GM11168 (cell line): ENCODE results near the gene TNS4.

ENCODE experiments used
- in situ Hi-C: fragments of 300-500 bp; cut with MboI; formaldehyde crosslinking; loops from one replicate; pipeline ENCODE4 v1.12.0; 2022; ENCODE audit warnings: low sequenced_read_pairs; ENCODE audit not compliant: unreplicated experiment

The TNS4 gene

GRCh38 chr17:40536295-40537171 lies 35.1 kb upstream of the TNS4 start:
- in situ Hi-C loops, result loop anchor here (10.0 kb wide), 2 partner anchors 102 to 172 kb away; partner anchors contain the start of gene GJD3

GRCh38 chr17:40535924-40536294 lies 34.5 kb upstream of the TNS4 start:
- in situ Hi-C loops, result loop anchor here (10.0 kb wide), 2 partner anchors 101 to 171 kb away; partner anchors contain the start of gene GJD3

GRCh38 chr17:40535438-40535837 lies 34.0 kb upstream of the TNS4 start:
- in situ Hi-C loops, result loop anchor here (10.0 kb wide), 2 partner anchors 101 to 171 kb away; partner anchors contain the start of gene GJD3

DNA sequence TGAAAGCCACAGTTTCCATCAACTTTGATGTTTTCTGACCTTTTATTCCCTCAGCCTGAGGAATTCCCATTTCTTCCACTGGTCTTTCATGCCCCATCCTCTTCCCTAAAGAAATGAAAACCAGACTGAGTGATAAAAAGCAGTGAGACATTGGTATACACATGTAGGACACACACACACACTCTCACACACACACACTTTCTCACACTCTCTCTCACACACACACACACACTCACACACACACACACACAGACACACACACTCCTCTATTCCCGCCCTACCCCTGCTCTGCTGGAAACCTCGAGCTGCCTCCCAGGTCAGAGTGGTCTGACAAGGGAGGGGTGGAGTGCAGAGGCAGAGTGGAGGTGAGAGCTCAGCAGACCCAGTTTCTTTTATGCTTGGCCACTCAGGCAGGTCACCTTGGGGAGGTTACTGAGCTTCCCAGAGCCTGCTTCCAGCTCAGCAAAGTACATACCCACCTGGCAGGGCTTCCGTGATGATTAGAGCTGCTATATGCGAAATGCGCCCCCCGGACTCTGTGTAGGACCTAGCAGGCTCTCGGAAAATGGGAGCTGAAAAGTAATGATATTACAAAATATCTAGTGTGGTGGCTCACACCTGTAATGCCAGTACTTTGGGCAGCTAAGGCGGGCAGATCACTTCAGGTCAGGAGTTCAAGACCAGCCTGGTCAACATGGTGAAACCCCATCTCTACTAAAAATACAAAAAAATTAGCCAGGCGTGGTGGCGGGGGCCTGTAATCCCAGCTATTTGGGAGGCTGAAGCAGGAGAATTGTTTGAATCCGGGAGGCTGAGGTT lies 33.2 kb upstream of the TNS4 start:
- in situ Hi-C loops, result loop anchor here (10.0 kb wide), 2 partner anchors 100 to 170 kb away; partner anchors contain the start of gene GJD3

GRCh38 chr17:40533896-40534295 lies 32.5 kb upstream of the TNS4 start:
- in situ Hi-C loops, result loop anchor here (10.0 kb wide), 2 partner anchors 99 to 169 kb away; partner anchors contain the start of gene GJD3

GRCh38 chr17:40532520-40533253 lies 31.3 kb upstream of the TNS4 start:
- in situ Hi-C loops, result loop anchor here (10.0 kb wide), 2 partner anchors 98 to 168 kb away; partner anchors contain the start of gene GJD3

- in situ Hi-C loops, result loop anchor here (10.0 kb wide), 2 partner anchors 97 to 167 kb away; partner anchors contain the start of gene GJD3
Measured at GRCh38 chr17:40531051-40531991, 29.9 kb upstream of the TNS4 start.

GRCh38 chr17:40530531-40530994 lies 29.1 kb upstream of the TNS4 start:
- in situ Hi-C loops, result loop anchor here (10.0 kb wide), 2 partner anchors 96 to 166 kb away; partner anchors contain the start of gene GJD3

DNA sequence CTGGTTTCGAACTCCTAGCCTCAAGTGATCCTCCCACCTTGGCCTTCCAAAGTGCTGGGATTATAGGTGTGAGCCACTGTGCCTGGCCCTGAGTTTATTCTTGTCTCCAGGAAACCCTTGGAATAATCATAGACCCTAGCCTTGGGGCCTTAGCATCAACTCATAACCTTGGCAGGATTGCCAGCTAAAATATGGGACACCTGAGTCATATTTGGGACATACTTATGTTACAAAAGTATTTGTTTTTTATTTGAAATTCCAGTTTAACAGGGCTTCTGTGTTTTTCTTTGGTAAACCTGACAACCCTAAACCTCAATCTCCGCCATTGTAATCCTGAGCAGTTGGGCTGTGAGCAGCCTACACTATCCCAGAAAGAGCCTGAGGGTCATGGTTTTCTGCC lies 28.6 kb upstream of the TNS4 start:
- in situ Hi-C loops, result loop anchor here (10.0 kb wide), 2 partner anchors 95 to 165 kb away; partner anchors contain the start of gene GJD3

- in situ Hi-C loops, result no loop called here
Measured at GRCh38 chr17:40528692-40529417, 27.4 kb upstream of the TNS4 start.

- in situ Hi-C loops, result no loop called here
Measured at GRCh38 chr17:40526668-40527067, 25.2 kb upstream of the TNS4 start.

DNA sequence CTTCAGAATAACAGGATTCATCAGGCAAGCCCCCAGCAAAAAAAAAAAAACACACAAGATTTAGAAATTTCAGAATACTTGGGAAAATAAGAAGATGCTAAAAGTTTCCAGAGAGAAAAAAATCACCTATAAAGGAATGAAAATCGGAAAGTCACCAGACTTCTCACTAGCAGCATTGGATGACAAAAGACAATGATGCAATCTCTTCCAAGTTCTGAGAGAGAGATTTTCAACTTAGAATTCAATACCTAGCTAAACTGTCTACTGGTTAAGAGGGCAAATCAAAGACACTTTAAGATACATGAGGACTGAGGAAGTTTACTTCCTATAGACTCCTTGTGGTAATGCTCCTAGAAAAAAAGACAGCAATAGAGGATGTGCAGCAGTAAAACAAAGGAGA lies 23.9 kb upstream of the TNS4 start:
- in situ Hi-C loops, result no loop called here

DNA sequence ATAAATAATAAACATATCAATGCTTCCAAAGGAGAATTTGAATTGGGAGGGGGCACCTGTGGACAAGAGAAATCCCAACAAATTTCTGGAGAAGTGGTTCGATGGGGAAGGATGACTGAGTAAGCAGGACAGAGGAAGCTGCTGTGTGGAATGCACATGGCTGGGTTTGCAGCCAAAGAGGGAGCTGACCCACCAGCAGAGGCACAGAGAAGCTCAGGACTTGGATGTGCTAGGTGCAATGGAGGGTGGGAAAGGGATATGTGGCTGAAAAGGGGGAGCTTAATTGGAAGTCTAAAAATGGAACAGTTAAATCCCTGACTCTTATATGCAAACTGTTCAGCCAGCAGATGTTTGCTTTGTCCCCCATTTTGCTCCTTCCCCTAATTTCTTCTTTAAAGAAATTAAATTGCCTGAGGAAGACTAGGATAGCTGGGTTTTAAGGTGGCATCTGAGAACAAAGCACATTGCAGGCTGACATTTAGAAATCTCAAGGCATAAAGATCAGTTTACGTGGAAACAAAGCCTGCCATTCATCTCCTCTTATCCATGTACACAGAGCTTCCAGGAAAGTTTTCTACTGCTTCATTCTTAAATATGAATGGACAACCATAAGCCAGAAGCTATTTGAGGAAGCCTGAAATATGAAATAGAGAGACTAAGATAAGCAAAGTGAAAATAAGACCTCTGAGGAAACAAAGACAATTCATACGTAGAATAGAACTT lies 23.0 kb upstream of the TNS4 start:
- in situ Hi-C loops, result no loop called here

- in situ Hi-C loops, result no loop called here
Measured at GRCh38 chr17:40522961-40523310, 21.5 kb upstream of the TNS4 start.

DNA sequence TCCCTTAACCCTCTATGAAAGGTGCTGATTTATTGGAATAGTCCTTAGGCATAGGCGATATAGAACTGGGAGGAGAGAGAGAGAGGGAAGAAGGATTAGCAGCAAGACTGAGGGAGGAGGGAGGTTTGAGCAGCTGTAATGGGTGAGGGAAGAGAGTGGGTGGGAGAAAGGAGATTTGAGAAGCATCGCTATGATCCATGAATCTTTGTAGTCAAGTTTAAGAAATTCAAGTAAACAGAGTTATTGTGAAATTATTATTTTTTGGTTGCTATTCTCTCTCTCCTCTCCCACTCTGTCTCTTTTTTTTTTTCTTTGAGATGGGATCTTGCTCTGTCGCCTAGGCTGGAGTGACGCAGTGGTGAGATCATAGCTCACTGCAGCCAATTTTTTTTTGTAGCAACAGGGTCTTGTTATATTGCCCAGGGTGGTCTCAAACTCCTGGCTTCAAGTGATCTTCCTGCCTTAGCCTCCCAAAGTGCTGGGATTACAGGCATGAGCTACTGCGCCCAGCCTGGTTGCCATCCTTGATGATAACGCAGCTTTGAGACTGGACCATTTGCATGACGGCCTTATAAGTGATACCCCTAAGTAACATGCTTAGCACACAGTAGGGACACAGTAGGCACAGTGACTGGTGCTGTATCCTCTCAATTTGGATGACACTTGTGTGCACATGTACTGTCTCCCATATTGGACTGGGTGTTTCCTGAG lies 21.0 kb upstream of the TNS4 start:
- in situ Hi-C loops, result no loop called here

- in situ Hi-C loops, result no loop called here
Measured at GRCh38 chr17:40520991-40521453, 19.6 kb upstream of the TNS4 start.
